Thyroid gland (tissue), 4 donors: ENCODE measurements around the gene PABPN1L.

Experiments used
- POLR2A ChIP-seq, 2 donors: fragments of 450-650 bp; IDR thresholded peaks; one replicate each; pipeline ENCODE4 v1.6.1; 2017; ENCODE audit warnings: antibody characterized with exemption in 2 of 2, mild to moderate bottlenecking in 2 of 2, moderate library complexity in 1 of 2
- TF ChIP-seq, protein P1 (sequence below), 6 experiments: fragments of 200-600 bp in 3 of 6; fragments of 450-650 bp in 3 of 6; sonication (generic) in 3 of 6; IDR thresholded peaks; one replicate each; pipeline ENCODE4 v1.5.1; 2016 to 2019; ENCODE audit warnings: antibody characterized with exemption in 6 of 6, mild to moderate bottlenecking in 2 of 6, inconsistent platforms in 1 of 6, moderate library complexity in 1 of 6

DNA sequence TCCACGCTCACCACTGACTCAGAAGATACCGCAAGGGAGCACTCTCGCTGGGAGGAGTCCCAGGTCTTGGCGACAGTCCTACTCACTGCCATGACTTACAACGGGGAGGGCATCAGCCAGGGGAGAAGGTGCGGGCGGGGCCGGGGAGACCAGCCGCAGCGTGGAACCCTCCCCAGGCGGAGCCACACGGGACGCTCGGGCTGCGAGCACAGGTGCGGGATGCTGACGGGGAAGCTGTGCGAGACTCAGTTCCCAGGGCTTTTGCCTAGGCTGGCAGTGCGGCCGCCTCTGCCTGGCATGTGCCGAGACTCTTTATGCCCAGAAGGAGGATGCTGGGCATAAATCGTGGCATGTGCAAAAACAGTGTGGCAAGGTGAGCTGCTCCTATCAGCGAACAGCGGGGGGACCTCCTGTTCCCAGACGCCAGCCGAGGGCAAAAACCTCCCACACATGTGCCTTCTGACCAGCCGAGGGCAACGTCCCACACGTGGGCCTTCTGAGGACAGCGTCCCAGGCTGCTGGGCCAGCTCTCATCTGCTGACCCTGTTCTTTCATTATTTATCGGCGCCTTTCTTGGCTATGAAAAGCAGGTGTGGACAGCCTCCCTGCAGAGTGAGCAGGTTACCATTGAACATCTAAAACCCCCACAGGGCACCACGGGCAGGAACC lies 15.8 kb downstream of the PABPN1L start:
- TF ChIP-seq POLR2A (IDR thresholded peaks at IDR 0.05) = no peak
- TF ChIP-seq, protein P1, sequence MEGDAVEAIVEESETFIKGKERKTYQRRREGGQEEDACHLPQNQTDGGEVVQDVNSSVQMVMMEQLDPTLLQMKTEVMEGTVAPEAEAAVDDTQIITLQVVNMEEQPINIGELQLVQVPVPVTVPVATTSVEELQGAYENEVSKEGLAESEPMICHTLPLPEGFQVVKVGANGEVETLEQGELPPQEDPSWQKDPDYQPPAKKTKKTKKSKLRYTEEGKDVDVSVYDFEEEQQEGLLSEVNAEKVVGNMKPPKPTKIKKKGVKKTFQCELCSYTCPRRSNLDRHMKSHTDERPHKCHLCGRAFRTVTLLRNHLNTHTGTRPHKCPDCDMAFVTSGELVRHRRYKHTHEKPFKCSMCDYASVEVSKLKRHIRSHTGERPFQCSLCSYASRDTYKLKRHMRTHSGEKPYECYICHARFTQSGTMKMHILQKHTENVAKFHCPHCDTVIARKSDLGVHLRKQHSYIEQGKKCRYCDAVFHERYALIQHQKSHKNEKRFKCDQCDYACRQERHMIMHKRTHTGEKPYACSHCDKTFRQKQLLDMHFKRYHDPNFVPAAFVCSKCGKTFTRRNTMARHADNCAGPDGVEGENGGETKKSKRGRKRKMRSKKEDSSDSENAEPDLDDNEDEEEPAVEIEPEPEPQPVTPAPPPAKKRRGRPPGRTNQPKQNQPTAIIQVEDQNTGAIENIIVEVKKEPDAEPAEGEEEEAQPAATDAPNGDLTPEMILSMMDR (IDR thresholded peaks at IDR 0.05) = no peak
